Panc1 (cell line): Measurements from ENCODE around the gene CYTH4. TPM values are rescaled to one million over a fixed set of nuclear protein-coding genes. Genes with fewer than 3 reads are reported as not detected.

Experiments used
- ATAC-seq: fragments of 200-7000 bp; cut with Tn5 transposase; 2 replicates; pipeline ENCODE4 v1.9.1; 2020; ENCODE audit warnings: mild to moderate bottlenecking, moderate library complexity
- BruUV-seq: library from RNA; stranded (reverse); fragments of 400-500 nt; replicated peaks from 2 replicates; lab custom pipeline; 2021; lab: Mats Ljungman, UMichigan
- CTCF ChIA-PET: fragments of 300-600 bp; sonication (Branson Sonifier 250); formaldehyde crosslinking; loops from one replicate; lab custom pipeline; 2022; ENCODE audit warnings: antibody characterized with exemption; lab: Charles Lee
- POLR2A ChIA-PET: fragments of 300-600 bp; sonication (Branson Sonifier 250); formaldehyde crosslinking; loops from one replicate; lab custom pipeline; 2022; ENCODE audit warnings: antibody characterized with exemption; lab: Charles Lee
- DNase-seq: peaks from one replicate; pipeline ENCODE4 v3.0.0-alpha.2; 2010; ENCODE audit warnings: low read depth, low spot score
- H3K27ac ChIP-seq: 2 replicates; pipeline ENCODE4 v1.5.1; 2011; ENCODE audit warnings: mild to moderate bottlenecking, low read length, inconsistent platforms
- H3K27me3 ChIP-seq: fragments of 200-500 bp; sonication (Bioruptor generic); 2 replicates; pipeline ENCODE4 v1.6.0; 2014; ENCODE audit warnings: low read length, inconsistent platforms; ENCODE audit not compliant: control insufficient read depth, insufficient read depth
- H3K36me3 ChIP-seq: fragments of 200-500 bp; sonication (Bioruptor generic); 2 replicates; pipeline ENCODE4 v1.5.1; 2014; ENCODE audit warnings: inconsistent platforms, mild to moderate bottlenecking, low read length, moderate library complexity; ENCODE audit not compliant: control insufficient read depth, insufficient read depth
- H3K4me1 ChIP-seq: 2 replicates; pipeline ENCODE4 v1.5.1; 2011; ENCODE audit warnings: inconsistent platforms, mild to moderate bottlenecking, low read length, moderate library complexity; ENCODE audit not compliant: control insufficient read depth, insufficient read depth
- H3K4me3 ChIP-seq, 2 experiments: 2 replicates each; pipeline ENCODE4 v1.5.1; 2011 to 2012; ENCODE audit warnings: low read depth in 2 of 2, low read length in 2 of 2, mild to moderate bottlenecking in 2 of 2, inconsistent platforms in 1 of 2, moderate library complexity in 1 of 2
- H3K9me3 ChIP-seq: fragments of 200-500 bp; sonication (Bioruptor generic); 2 replicates; pipeline ENCODE4 v1.5.1; 2014; ENCODE audit warnings: low read depth, mild to moderate bottlenecking, inconsistent platforms, low read length, moderate library complexity; ENCODE audit not compliant: control insufficient read depth, insufficient read depth
- CTCF ChIP-seq: fragments of 450-650 bp; IDR thresholded peaks from 2 replicates; pipeline ENCODE4 v1.5.1; 2017; ENCODE audit warnings: mild to moderate bottlenecking
- POLR2AphosphoS5 ChIP-seq: IDR thresholded peaks from 2 replicates; pipeline ENCODE4 v1.6.1; 2012; ENCODE audit warnings: mild to moderate bottlenecking, low read depth, low read length, moderate library complexity
- REST ChIP-seq, 2 experiments: IDR thresholded peaks; 2 replicates each; pipeline ENCODE4 v1.6.1; 2011 to 2012; ENCODE audit warnings: low read depth in 2 of 2, control low read depth in 1 of 2, low read length in 1 of 2, mild to moderate bottlenecking in 1 of 2, moderate library complexity in 1 of 2; ENCODE audit not compliant: insufficient read depth in 1 of 2
- SIN3A ChIP-seq: IDR thresholded peaks from 2 replicates; pipeline ENCODE4 v1.6.1; 2012; ENCODE audit warnings: low read depth, mild to moderate bottlenecking, low read length, moderate library complexity, borderline replicate concordance; ENCODE audit not compliant: insufficient read depth
- TCF7L2 ChIP-seq: IDR thresholded peaks from 2 replicates; pipeline ENCODE4 v1.6.1; 2011; ENCODE audit warnings: mild to moderate bottlenecking, low read depth, low read length, inconsistent platforms
- in situ Hi-C: cut with HindIII; loops from 2 replicates; pipeline ENCODE4 v1.10.0; 2016; ENCODE audit warnings: low sequenced_read_pairs, low pct_unique_long_range_greater_than_20kb
- intact Hi-C: fragments of 100-400 bp; cut with micrococcal nuclease; formaldehyde crosslinking; loops from one replicate; pipeline ENCODE4 v1.10.0; 2022; ENCODE audit not compliant: unreplicated experiment
- total RNA-seq: library from RNA; stranded (reverse); gene quantifications from one replicate; pipeline ENCODE4 v1.2.1, GENCODE V29; 2021; ENCODE audit not compliant: unreplicated experiment

The CYTH4 gene
- total RNA-seq, 1 experiment from 2014 or later = 1.3 TPM

GRCh38 chr22:37276776-37277175 is 5.5 kb upstream of the CYTH4 start:
- TF ChIP-seq TCF7L2 = no peak
- TF ChIP-seq POLR2AphosphoS5 = no peak
- TF ChIP-seq REST (IDR thresholded peaks at IDR 0.05; ENCODE audit: insufficient read depth in 1 of 2, low read depth in 2 of 2, low read length in 1 of 2) = no peak
- no peak for TF ChIP-seq CTCF
- TF ChIP-seq SIN3A = no peak
- Histone ChIP-seq H3K27ac (no peak overlapping the region), H3K27me3 (no peaks in the 10 kb centered on the region), H3K9me3 (no peaks in the 10 kb centered on the region), H3K4me1 (no peaks in the 10 kb centered on the region), H3K4me3 (no peak overlapping the region), H3K36me3 (no peaks in the 10 kb centered on the region)
- ATAC-seq (no peak), DNase-seq (no peak)
- BruUV-seq = no TSS peak
- ChIA-PET CTCF (no interaction called here), POLR2A (no interaction called here)
- intact Hi-C loops (no loop called here), in situ Hi-C loops (no loop called here)

- H3K27me3 ChIP-seq = no peaks in the 10 kb centered on the region
- ChIA-PET POLR2A (no interaction called here), CTCF (no interaction called here)
- ATAC-seq (no peak), DNase-seq (no peak)
- in situ Hi-C loops (no loop called here), intact Hi-C loops (no loop called here)
- TF ChIP-seq REST (IDR thresholded peaks at IDR 0.05; ENCODE audit: insufficient read depth in 1 of 2, low read depth in 2 of 2, low read length in 1 of 2) (no peak), CTCF (no peak), POLR2AphosphoS5 (no peak), TCF7L2 (no peak), SIN3A (no peak)
- no peak overlapping the region for H3K4me3 ChIP-seq
- no peaks in the 10 kb centered on the region for H3K9me3 ChIP-seq
- no peaks in the 10 kb centered on the region for H3K4me1 ChIP-seq
- H3K27ac ChIP-seq = no peak overlapping the region
- H3K36me3 ChIP-seq = no peaks in the 10 kb centered on the region
- no TSS peak for BruUV-seq
Measured at GRCh38 chr22:37277384-37277783, 4.9 kb upstream of the CYTH4 start.
